WTC11 (cell line): ENCODE data around the gene LYG1. TPM values are rescaled to one million over a fixed set of nuclear protein-coding genes. Genes with fewer than 3 reads are reported as not detected.

Experiments used
- ATAC-seq: fragments of 200-7000 bp; cut with Tn5 transposase; 2 replicates; pipeline ENCODE4 v1.10.0; 2021; ENCODE audit warnings: mild to moderate bottlenecking, moderate library complexity
- CTCF ChIA-PET: fragments of 300-600 bp; sonication (Branson Sonifier 250); formaldehyde crosslinking; loops from one replicate; lab custom pipeline; 2021; ENCODE audit warnings: antibody characterized with exemption; lab: Charles Lee
- POLR2A ChIA-PET: fragments of 350-600 bp; sonication (Branson Sonifier 250); formaldehyde crosslinking; loops from one replicate; lab custom pipeline; 2021; ENCODE audit warnings: antibody characterized with exemption; lab: Charles Lee
- DNase-seq: peaks from one replicate; pipeline ENCODE4 v3.0.0; 2021; ENCODE audit warnings: low spot score
- H3K27ac Mint-ChIP-seq: 2 replicates; pipeline ENCODE4 v1.8.0; 2021; ENCODE audit warnings: mixed read lengths
- H3K27me3 Mint-ChIP-seq: 2 replicates; pipeline ENCODE4 v1.8.0; 2021; ENCODE audit warnings: low read depth, mild to moderate bottlenecking, moderate library complexity, mixed read lengths
- H3K36me3 Mint-ChIP-seq: 2 replicates; pipeline ENCODE4 v1.8.0; 2021; ENCODE audit warnings: mixed read lengths
- H3K4me1 Mint-ChIP-seq: 2 replicates; pipeline ENCODE4 v1.8.0; 2022; ENCODE audit warnings: mixed read lengths
- H3K4me3 Mint-ChIP-seq: 2 replicates; pipeline ENCODE4 v1.8.0; 2021; ENCODE audit warnings: mild to moderate bottlenecking, moderate library complexity, mixed read lengths
- H3K9me3 Mint-ChIP-seq: 2 replicates; pipeline ENCODE4 v1.8.0; 2021; ENCODE audit warnings: mixed read lengths
- ARID4B ChIP-seq: sonication (generic); formaldehyde crosslinking; IDR thresholded peaks from 2 replicates; pipeline ENCODE4 v1.8.0; 2023; ENCODE audit warnings: missing genetic modification reagents, mild to moderate bottlenecking, borderline replicate concordance
- ATF2 ChIP-seq: sonication (generic); formaldehyde crosslinking; IDR thresholded peaks from 2 replicates; pipeline ENCODE4 v1.8.1; 2022; ENCODE audit warnings: low read depth, missing genetic modification reagents, borderline replicate concordance
- ATF3 ChIP-seq: sonication (generic); formaldehyde crosslinking; conservative IDR thresholded peaks from 2 replicates; pipeline ENCODE4 v1.8.1; 2022; ENCODE audit warnings: mild to moderate bottlenecking, missing genetic modification reagents
- ATF6 ChIP-seq: sonication (generic); formaldehyde crosslinking; IDR thresholded peaks from 2 replicates; pipeline ENCODE4 v1.8.1; 2023; ENCODE audit warnings: mild to moderate bottlenecking, missing genetic modification reagents
- E2F4 ChIP-seq: sonication (generic); formaldehyde crosslinking; IDR thresholded peaks from 2 replicates; pipeline ENCODE4 v1.8.1; 2022; ENCODE audit warnings: low read depth, mild to moderate bottlenecking, moderate library complexity, missing genetic modification reagents, borderline replicate concordance
- FOXK1 ChIP-seq: sonication (generic); formaldehyde crosslinking; IDR thresholded peaks from 2 replicates; pipeline ENCODE4 v1.8.0; 2022; ENCODE audit warnings: mild to moderate bottlenecking, moderate library complexity, missing genetic modification reagents
- FOXP1 ChIP-seq: sonication (generic); formaldehyde crosslinking; IDR thresholded peaks from 2 replicates; pipeline ENCODE4 v1.8.0; 2022; ENCODE audit warnings: missing genetic modification reagents, mild to moderate bottlenecking, moderate library complexity, borderline replicate concordance
- GABPB1 ChIP-seq: sonication (generic); formaldehyde crosslinking; IDR thresholded peaks from 2 replicates; pipeline ENCODE4 v1.8.1; 2023; ENCODE audit warnings: mild to moderate bottlenecking, missing genetic modification reagents
- JAZF1 ChIP-seq: fragments of 250-450 bp; sonication (Bioruptor Pico); IDR thresholded peaks from 2 replicates; pipeline ENCODE4 v1.9.0; 2021; ENCODE audit warnings: moderate library complexity, mild to moderate bottlenecking, inconsistent platforms
- JUN ChIP-seq: sonication (generic); formaldehyde crosslinking; IDR thresholded peaks from 2 replicates; pipeline ENCODE4 v1.8.0; 2023; ENCODE audit warnings: mild to moderate bottlenecking, missing genetic modification reagents
- KAT7 ChIP-seq: sonication (generic); formaldehyde crosslinking; IDR thresholded peaks from 2 replicates; pipeline ENCODE4 v1.8.1; 2023; ENCODE audit warnings: missing genetic modification reagents, mild to moderate bottlenecking, borderline replicate concordance
- MLX ChIP-seq: sonication (generic); formaldehyde crosslinking; IDR thresholded peaks from 2 replicates; pipeline ENCODE4 v1.8.1; 2023; ENCODE audit warnings: mild to moderate bottlenecking, missing genetic modification reagents, moderate library complexity
- MXD4 ChIP-seq: fragments of 250-450 bp; sonication (Bioruptor Pico); IDR thresholded peaks from 2 replicates; pipeline ENCODE4 v1.8.0; 2021; ENCODE audit warnings: mild to moderate bottlenecking, moderate library complexity, borderline replicate concordance
- OVOL2 ChIP-seq: fragments of 250-450 bp; sonication (Bioruptor Pico); IDR thresholded peaks from 2 replicates; pipeline ENCODE4 v1.9.0; 2021; ENCODE audit warnings: mild to moderate bottlenecking, borderline replicate concordance
- SMAD3 ChIP-seq: sonication (generic); formaldehyde crosslinking; IDR thresholded peaks from 2 replicates; pipeline ENCODE4 v1.8.0; 2022; ENCODE audit warnings: missing genetic modification reagents, mild to moderate bottlenecking, borderline replicate concordance
- USF1 ChIP-seq: sonication (generic); formaldehyde crosslinking; IDR thresholded peaks from 2 replicates; pipeline ENCODE4 v1.8.0; 2022; ENCODE audit warnings: mild to moderate bottlenecking, missing genetic modification reagents
- ZNF138 ChIP-seq: sonication (generic); formaldehyde crosslinking; conservative IDR thresholded peaks from 2 replicates; pipeline ENCODE4 v1.8.1; 2022; ENCODE audit warnings: mild to moderate bottlenecking, moderate library complexity, missing genetic modification reagents
- ZNF317 ChIP-seq: sonication (generic); formaldehyde crosslinking; IDR thresholded peaks from 2 replicates; pipeline ENCODE4 v1.8.1; 2023; ENCODE audit warnings: low read depth, mild to moderate bottlenecking, moderate library complexity, missing genetic modification reagents, borderline replicate concordance
- ZNF425 ChIP-seq: fragments of 250-450 bp; sonication (Bioruptor Pico); conservative IDR thresholded peaks from 2 replicates; pipeline ENCODE4 v1.9.0; 2021; ENCODE audit warnings: mild to moderate bottlenecking
- ZSCAN18 ChIP-seq: fragments of 250-450 bp; sonication (Bioruptor Pico); IDR thresholded peaks from 2 replicates; pipeline ENCODE4 v2.1.2; 2022; ENCODE audit warnings: mild to moderate bottlenecking, moderate library complexity
- total RNA-seq: library from RNA; stranded (reverse); gene quantifications from 3 replicates; pipeline ENCODE4 v1.2.3, GENCODE V29; 2021

Gene LYG1
- total RNA-seq, 1 experiment from 2014 or later, result 0.35 TPM

- TF ChIP-seq JUN (CRISPR knock-in tag), result no peak
- no peak for TF ChIP-seq JAZF1 (CRISPR knock-in tag)
- no peak for TF ChIP-seq ARID4B (CRISPR knock-in tag)
- TF ChIP-seq FOXK1 (CRISPR knock-in tag), result no peak
- TF ChIP-seq, all 79 proteins: peak for 0
Observed at GRCh38 chr2:99275882-99276281, 25.1 kb downstream of the LYG1 start (continued).

- no peak for DNase-seq
- ChIA-PET POLR2A (no interaction called here), CTCF (no interaction called here)
- Mint-ChIP-seq H3K27ac (no peak overlapping the region), H3K36me3 (0 out of 2 replicates have a peak, but pooled peaks cover 2% of the 10 kb centered on the region), H3K4me1 (no peaks in the 10 kb centered on the region), H3K4me3 (no peak overlapping the region), H3K9me3 (peaks cover 29% of the 10 kb centered on the region), H3K27me3 (peaks cover 5% of the 10 kb centered on the region; the same call in 1 of the 2 replicates)
- ATAC-seq, result no peak
- TF ChIP-seq ZNF317 (CRISPR knock-in tag), result no peak
- no peak for TF ChIP-seq GABPB1 (CRISPR knock-in tag)
- TF ChIP-seq MLX (CRISPR knock-in tag), result no peak
- no peak for TF ChIP-seq E2F4 (CRISPR knock-in tag)
- TF ChIP-seq FOXP1 (CRISPR knock-in tag), result no peak
- no peak for TF ChIP-seq ZSCAN18 (CRISPR knock-in tag)
- no peak for TF ChIP-seq ZNF138
- no peak for TF ChIP-seq ATF3 (CRISPR knock-in tag)
- TF ChIP-seq USF1, result no peak
- TF ChIP-seq ATF2 (CRISPR knock-in tag), result no peak
- TF ChIP-seq KAT7, result no peak
- no peak for TF ChIP-seq MXD4
- TF ChIP-seq SMAD3 (CRISPR knock-in tag), result no peak
- no peak for TF ChIP-seq OVOL2 (CRISPR knock-in tag)
- no peak for TF ChIP-seq ATF6 (CRISPR knock-in tag)
- no peak for TF ChIP-seq ZNF425 (CRISPR knock-in tag)
Observed at GRCh38 chr2:99261242-99261641, 39.8 kb downstream of the LYG1 start.
